HT-29 (cell line): Measurements from ENCODE around the gene AP2A1. TPM values are rescaled to one million over a fixed set of nuclear protein-coding genes. Genes with fewer than 3 reads are reported as not detected.
A peak's percentile ranks its signal among the peaks of the same experiment; 100 is the strongest.

ENCODE experiments used
- DNase-seq: peaks from one replicate; pipeline ENCODE4 v3.0.0-alpha.2; 2015; ENCODE audit warnings: low spot score
- small RNA-seq: library from RNA; depleted of rRNA; stranded (forward); fragments of <200 nt; gene quantifications from one replicate; pipeline ENCODE3, GENCODE V24; 2014
- total RNA-seq: library from RNA; depleted of rRNA; stranded (reverse); fragments of >200 nt; shearing (Covaris generic); gene quantifications from 2 replicates; pipeline ENCODE4 v1.2.3, GENCODE V29; 2014; rRNA removed

AP2A1 gene
- total RNA-seq, 1 experiment from 2014 or later, result 131 TPM

- no peak for DNase-seq
These were observed 87.8 kb downstream of the AP2A1 start for GRCh38 chr19:49854378-49855263.

DNA sequence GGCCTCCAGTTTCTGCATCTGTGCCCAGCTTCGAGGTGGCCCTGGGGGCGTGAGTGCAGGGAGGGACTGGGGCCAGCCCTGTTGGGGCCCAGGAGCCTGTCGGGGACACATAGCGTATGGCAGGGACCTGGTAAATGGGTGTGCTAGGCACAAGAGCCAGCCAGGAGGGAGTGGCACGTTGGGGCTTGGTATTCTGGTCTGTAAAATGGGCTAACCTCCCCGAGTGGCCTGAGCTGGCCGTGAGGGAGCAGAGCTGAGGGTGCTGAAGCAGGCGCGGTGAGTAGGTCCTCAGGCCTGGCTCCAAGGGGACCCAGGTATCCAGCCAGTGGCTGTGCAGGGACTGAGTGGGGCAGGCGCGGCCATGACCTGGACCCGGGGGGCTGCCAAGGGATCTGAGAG, 88.5 kb downstream of the AP2A1 start:
- DNase-seq, result no peak

DNA sequence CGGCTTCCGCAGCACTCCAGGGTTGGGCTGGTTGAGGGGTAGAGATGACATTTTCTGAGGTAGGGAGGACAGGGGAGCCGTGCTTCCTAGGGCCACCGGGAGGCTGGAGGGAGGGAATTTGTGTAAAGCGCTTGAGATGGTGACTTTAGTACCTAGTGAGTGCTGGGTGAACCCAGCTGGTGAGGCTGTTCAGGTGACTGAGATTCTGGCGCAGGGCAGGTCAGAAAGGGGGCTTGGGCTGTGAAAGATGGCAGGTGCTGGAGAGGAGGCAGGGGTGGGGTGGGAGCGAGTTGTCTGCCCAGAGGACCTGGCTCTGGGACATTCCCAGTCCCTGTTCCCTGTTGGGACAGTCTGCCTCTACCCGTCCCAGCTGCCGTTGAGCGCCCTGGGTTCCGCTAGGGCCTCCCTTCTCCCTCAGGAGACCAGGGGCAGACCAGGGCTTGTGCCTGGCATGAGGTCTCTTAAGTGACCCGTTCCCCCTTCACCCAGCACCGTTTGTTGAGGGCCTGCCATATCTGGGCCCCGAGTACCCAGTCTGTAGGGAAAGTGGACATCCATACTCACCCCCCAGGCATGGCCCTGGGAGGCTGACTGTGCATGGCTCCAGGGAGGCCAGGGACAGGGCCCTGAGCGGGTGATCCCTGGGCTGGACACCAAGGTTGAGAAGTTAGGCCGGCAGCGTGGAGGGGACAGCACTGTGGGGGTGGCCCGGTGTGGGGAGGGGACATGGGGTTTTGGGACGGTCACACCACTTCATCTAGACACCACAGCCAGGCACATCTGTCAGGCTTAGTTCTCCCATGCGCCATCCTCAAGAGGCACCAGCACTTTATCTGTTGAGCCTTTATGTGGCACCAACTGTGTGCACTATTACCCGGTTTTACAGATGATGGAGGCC, 89.1 kb downstream of the AP2A1 start:
- DNase-seq, result peak; percentile 29

DNA sequence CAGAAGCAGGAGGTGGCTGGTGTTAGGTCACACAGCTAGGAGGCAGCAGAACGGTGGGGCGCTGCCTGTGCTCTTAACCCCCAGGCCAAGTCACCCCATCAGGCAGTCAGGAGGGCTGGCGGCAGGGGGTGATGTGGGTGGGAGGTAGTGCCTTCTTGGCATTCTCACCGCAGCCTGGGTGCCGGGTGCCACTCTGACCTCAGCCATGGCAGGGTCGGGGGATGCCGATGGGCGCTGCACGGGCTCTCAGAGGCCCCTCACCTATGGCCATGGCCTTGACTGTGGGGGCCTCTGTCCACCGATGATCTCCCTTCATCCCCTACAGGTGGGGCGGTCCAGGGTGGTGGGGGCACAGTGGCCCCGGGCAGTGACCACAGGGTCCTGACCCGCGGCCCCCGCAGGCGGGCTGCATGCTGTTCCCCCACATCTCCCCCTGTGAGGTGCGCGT, 89.8 kb downstream of the AP2A1 start:
- DNase-seq, result peak; percentile 23

Small RNA genes within 50 kb of the gene (small RNA-seq; reads per million reads assigned to genes)
- gene MIR4749 (not detected), gene MIR6799 (not detected), gene RNU6-841P (not detected)

Other genes starting within 250 kb of the AP2A1 start
- gene RCN3, start 239.0 kb upstream of the AP2A1 start, total RNA-seq, result 17.6 and 25.6 TPM in 2 replicates
- gene NOSIP, start 186.4 kb upstream of the AP2A1 start, total RNA-seq, result 247 and 262 TPM in 2 replicates
- 25.8 and 26.3 TPM in 2 replicates for gene PRRG2, start 185.7 kb upstream of the AP2A1 start, total RNA-seq
- 15.0 and 15.3 TPM in 2 replicates for gene PRR12, start 175.8 kb upstream of the AP2A1 start, total RNA-seq
- gene RRAS, start 126.9 kb upstream of the AP2A1 start, total RNA-seq, result 33.1 and 45.2 TPM in 2 replicates
- 58.6 and 67.6 TPM in 2 replicates for gene SCAF1, start 124.8 kb upstream of the AP2A1 start, total RNA-seq
- gene IRF3, start 101.1 kb upstream of the AP2A1 start, total RNA-seq, result 380 and 432 TPM in 2 replicates
- gene BCL2L12, start 101.1 kb upstream of the AP2A1 start, total RNA-seq, result 78.2 and 100 TPM in 2 replicates
- 922 and 995 TPM in 2 replicates for gene PRMT1, start 89.7 kb upstream of the AP2A1 start, total RNA-seq
- gene ADM5, start 77.4 kb upstream of the AP2A1 start, total RNA-seq, result 9.2 and 10.0 TPM in 2 replicates
- 0.47 and 1.4 TPM in 2 replicates for gene CPT1C, start 75.9 kb upstream of the AP2A1 start, total RNA-seq
- not detected in 2 replicates for gene TSKS, start 3.7 kb upstream of the AP2A1 start, total RNA-seq
- gene FUZ, start 46.3 kb downstream of the AP2A1 start, total RNA-seq, result 2.0 and 3.1 TPM in 2 replicates
- gene MED25, start 51.3 kb downstream of the AP2A1 start, total RNA-seq, result 88.3 and 91.9 TPM in 2 replicates
- 188 and 218 TPM in 2 replicates for gene PTOV1, start 84.2 kb downstream of the AP2A1 start, total RNA-seq
- 215 and 243 TPM in 2 replicates for gene PNKP, start 100.6 kb downstream of the AP2A1 start, total RNA-seq
- gene AKT1S1, start 110.4 kb downstream of the AP2A1 start, total RNA-seq, result 89.9 and 96.4 TPM in 2 replicates
- gene TBC1D17, start 110.7 kb downstream of the AP2A1 start, total RNA-seq, result 34.5 and 38.4 TPM in 2 replicates
- 1.1 and 2.3 TPM in 2 replicates for gene IL4I1, start 129.9 kb downstream of the AP2A1 start, total RNA-seq
- gene ATF5, start 162.2 kb downstream of the AP2A1 start, total RNA-seq, result 32.2 and 32.8 TPM in 2 replicates
- 133 TPM in 2 replicates for gene NUP62, start 162.5 kb downstream of the AP2A1 start, total RNA-seq
- not detected in 2 replicates for gene SIGLEC11, start 194.2 kb downstream of the AP2A1 start, total RNA-seq